NK-92 (cell line): ENCODE results near the gene CLSTN2.

Source experiments
- DNase-seq: peaks from one replicate; lab custom pipeline; 2025; ENCODE audit not compliant: unreplicated experiment; lab: John Stamatoyannopoulos, UW

CLSTN2 gene

GRCh38 chr3:140145528-140145927 lies 210.5 kb downstream of the CLSTN2 start:
- DNase-seq: no peak

DNA sequence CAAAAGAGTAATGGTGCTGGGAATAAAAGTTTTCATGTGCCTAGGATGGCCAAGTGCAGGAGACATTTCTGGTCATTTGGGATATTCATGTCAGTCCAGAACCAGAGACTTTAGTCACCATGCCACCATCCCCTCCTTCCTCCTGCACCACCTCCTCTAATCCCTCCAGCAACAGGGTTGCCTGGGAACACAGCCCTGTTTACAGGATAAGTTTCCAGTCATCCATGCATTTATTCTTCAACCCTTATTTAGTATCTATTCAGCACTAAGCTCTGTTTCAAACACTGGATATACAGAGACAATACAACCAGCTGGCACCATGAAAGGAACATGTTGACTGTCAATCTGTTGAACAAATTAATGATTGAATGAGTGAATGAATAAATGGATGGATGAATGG lies 211.7 kb downstream of the CLSTN2 start:
- DNase-seq: no peak

GRCh38 chr3:140147965-140148490 lies 213.0 kb downstream of the CLSTN2 start:
- DNase-seq: no peak

GRCh38 chr3:140148824-140149390 lies 213.9 kb downstream of the CLSTN2 start:
- no peak for DNase-seq

GRCh38 chr3:140151321-140151720 lies 216.3 kb downstream of the CLSTN2 start:
- no peak for DNase-seq

DNA sequence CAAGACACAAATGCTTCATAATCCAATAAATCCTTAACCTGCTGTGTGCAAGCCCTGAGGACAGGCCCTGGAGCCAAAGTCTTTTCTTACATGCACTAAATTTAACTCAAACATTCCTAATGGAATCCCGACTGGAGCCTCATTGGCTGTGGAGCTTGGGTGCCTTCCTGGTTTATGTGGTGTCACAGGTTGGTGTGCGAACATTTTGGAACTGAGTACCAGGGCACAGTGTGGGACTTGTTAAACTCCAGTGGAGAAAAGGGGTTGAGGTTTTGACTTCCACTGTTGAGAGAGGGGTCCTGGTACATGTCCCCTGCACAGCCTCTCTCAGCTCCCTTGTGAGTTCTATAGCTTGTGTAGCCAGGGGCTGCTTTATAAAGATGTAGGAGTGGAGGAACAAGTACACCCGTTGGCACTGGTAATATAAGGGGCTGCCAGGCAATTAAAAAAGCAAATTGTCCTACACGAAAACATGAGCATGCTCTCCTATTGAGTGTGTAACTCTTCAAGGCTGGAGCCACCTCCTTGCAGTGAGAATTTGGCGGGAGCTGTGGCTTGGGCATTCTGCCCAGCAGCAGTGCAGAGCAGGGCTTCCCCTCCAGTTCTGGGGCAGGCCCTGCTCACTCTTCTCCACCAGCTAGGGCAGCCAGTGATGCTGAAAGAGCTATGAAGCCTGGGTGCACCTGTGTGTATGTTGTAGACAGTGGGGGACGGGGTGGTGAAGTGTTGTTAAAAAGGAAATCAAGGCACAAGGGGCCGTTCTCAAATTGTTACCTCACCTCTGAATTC lies 218.1 kb downstream of the CLSTN2 start:
- no peak for DNase-seq

- DNase-seq: no peak
These were observed 218.8 kb downstream of the CLSTN2 start for GRCh38 chr3:140153736-140154135.

DNA sequence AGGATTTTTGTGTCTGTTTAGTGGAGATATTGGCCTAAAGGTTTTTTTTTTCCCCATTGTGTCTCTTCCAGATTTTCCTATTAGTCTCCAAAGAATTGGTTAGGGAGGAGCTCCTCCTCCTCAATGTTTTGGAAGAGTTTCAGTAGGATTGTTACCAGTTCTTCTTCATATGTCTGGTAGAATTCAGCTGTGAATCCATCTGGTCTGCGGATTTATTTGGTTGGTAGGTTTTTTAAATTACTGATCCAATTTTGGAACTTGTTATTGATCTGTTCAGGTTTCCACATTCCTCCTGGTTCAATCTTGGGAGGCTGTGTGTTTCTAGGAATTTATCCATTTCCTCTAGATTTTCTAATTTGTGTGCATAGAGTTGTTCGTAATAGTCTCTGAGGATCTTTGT lies 222.2 kb downstream of the CLSTN2 start:
- DNase-seq: no peak

GRCh38 chr3:140159646-140160045 lies 224.7 kb downstream of the CLSTN2 start:
- no peak for DNase-seq

- DNase-seq: no peak
These were observed 225.6 kb downstream of the CLSTN2 start for GRCh38 chr3:140160553-140160952.

DNA sequence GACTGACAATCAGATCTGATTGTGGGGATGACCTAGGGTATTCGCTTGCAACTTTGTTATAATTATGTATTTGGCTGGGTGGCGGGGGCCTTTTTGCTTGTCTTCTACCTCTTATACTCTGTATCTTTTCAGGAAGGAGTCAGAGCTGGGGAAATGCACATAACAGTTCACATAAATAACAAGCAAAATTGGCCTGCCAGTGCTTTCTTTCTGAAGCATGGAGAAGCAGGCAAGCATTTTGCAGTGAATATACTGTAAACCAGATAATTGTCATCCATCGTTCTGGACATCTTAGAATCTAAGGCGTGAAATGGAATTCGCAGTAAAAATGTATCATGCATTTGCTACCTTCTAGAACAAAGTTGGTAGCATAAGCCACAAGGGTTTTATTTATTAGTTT lies 227.6 kb downstream of the CLSTN2 start:
- DNase-seq: no peak

GRCh38 chr3:140163159-140163763 lies 228.3 kb downstream of the CLSTN2 start:
- no peak for DNase-seq

DNA sequence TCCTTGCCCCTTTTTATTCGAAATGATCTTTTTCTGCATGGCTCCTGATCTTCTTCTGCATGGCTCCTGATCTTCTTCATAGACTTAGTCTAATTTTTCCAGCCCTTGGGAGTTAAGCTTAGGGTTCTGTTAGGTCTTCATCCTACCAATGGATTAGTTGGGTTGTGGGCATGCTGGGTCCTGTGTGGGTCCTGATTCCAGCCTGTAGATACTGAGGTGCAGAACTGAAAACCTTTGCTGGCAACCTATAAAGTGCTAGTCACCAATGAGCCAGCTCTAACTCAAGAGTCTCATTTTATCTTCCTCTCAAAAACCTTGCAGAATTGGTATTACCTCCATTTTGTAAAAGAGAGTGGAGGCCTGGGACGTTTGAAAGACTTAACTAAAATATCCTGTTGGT lies 229.2 kb downstream of the CLSTN2 start:
- no peak for DNase-seq

GRCh38 chr3:140164922-140165590 lies 230.1 kb downstream of the CLSTN2 start:
- DNase-seq: no peak

GRCh38 chr3:140165781-140166180 lies 230.8 kb downstream of the CLSTN2 start:
- no peak for DNase-seq

- no peak for DNase-seq
These were observed 232.0 kb downstream of the CLSTN2 start for GRCh38 chr3:140166861-140167599.

DNA sequence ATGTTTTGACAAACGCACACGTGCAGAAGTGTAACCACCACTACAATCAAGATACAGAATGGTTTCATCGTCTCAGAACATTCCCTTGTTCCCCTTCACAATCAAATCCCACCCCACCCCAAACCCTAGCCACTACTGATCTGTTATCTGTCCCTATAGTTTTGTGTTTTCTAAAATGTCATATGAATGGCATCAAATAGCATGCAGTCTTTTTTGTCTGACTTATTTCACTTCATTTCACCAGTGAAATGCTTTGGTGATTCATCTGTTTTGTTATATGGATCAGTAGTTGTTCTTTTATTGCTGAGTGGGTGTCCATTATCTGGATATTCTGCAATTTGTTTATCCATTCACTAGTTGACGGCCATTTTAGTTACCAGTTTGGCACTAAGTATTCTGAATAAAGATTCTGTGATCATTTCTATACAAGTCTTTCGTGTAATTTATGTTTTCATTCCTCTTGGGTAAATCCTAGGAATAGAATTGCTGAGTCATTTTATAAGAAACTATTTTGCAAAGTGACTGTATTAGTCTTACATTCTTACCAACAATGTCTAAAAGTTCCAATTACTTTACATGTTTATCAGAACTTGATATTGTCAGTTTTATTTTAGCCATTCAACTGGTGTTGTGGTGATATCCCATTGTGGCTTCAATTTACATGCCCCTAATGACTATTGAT lies 232.8 kb downstream of the CLSTN2 start:
- no peak for DNase-seq

- DNase-seq: no peak
These were observed 235.6 kb downstream of the CLSTN2 start for GRCh38 chr3:140170612-140171011.

DNA sequence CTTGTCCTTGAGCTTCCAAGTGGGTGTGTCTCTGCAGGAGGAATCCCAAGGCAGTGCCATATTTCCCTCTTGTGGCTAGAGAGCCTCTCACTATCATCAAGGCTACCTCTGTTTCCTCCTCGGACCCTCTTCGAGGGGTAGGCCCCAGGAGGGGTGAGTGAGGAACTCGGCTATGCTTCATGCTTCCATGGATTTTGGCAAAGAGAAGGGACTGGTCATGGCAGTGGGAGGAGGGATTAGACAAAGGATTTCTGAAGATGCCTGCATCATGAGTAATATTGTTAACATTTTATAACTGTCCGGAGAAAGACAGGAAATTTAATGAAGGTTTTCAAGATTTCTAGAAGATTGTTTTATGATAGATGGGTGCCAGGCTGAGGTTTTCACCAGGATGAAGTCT lies 241.5 kb downstream of the CLSTN2 start:
- no peak for DNase-seq

DNA sequence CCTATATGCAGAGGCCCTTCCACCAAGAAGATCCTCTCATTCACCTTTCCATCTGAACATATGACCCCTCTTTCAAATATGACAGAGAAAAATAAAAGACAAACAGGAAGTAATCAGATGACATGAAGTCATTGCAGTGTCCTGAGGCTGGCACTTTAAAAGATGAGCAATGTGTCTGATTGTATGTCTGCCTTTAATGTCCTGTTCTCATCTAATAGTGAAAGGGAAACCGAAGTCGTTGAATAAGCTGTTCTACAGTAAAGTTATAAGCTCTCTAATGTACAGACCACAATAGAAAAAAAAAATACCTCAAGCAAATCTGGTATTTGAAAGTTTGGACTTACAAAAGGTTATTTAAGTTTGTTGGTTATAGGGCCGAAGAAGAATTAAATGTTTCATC lies 243.0 kb downstream of the CLSTN2 start:
- DNase-seq: no peak
